Left colon (tissue), 2 donors: ENCODE data around the gene FARP2. TPM values are rescaled to one million over a fixed set of nuclear protein-coding genes. Genes with fewer than 3 reads are reported as not detected.
"Not testable (repeated sequence)": the region's sequence is repeated elsewhere in the genome, so short reads cannot be mapped to it uniquely, and the experiment has no call there.

ENCODE experiments used
- ATAC-seq: fragments of 200-7000 bp; cut with Tn5 transposase; one replicate; pipeline ENCODE4 v1.9.1; 2020; ENCODE audit warnings: mild to moderate bottlenecking, moderate library complexity
- DNase-seq, 2 donors: peaks; one replicate each; pipeline ENCODE4 v3.0.0-alpha.2; 2020
- intact Hi-C, 2 donors: fragments of 100-400 bp; cut with DNase I in 1 of 2; cut with micrococcal nuclease in 1 of 2; formaldehyde crosslinking; loops; one replicate each; pipeline versions ENCODE4 v1.11.2 to v1.14.0; 2022; cut with DNase I, micrococcal nuclease
- total RNA-seq, 2 donors: library from RNA; stranded (reverse); fragmentation: NEBNext Ultra II Directional; extraction: Animal tissue kit (Norgen Biotek cat#: 25700); gene quantifications; one replicate each; pipeline ENCODE4 v1.2.1, GENCODE V29; 2021
- donor health status: DM: no; HTN: no; CAD: no.
- donor health status: DM: yes; HTN: yes; CAD: no.

The FARP2 gene
- total RNA-seq, 2 donors from 2014 or later: 126 to 138 TPM

DNA sequence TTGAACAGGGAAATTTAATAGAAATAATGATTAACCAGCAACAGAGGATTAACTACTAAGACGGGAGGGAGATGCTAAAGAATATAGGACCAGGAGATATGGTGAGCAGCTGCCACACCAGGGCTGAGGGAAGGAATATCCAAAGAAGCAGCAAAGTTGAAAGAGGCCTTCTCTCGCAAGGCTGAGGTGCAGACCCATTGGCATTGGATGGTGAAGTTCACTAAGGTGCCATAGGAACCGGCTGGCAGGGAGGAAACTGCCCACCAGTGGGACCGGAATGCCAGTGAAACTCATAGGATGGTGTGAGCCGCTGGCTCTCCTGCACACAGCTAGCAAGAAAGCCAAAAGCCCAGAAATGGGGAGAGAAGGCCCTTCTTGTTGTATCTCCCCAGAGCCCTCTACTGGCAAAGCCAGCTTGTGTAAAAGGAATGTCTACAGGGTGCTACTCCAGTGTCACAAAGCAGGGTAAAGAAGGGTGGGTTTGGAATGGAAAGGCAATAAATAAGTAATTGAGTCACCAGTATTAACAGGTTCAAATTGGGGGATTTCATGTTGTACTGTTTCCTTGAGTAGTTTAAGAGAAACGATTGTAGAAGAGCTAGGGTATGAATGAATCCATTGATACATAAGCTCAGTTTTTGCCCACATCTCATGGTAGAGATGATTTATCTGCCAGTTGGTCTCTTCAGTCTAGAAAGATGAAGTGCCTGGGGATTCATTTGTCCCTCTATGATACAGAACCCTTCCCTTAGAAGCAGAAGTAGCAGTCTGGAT, 36.0 kb downstream of the FARP2 start:
- DNase-seq (peak in 1 of 2 donors; percentile 37), ATAC-seq (peak; percentile 82)
- intact Hi-C loops: no loop called here

DNA sequence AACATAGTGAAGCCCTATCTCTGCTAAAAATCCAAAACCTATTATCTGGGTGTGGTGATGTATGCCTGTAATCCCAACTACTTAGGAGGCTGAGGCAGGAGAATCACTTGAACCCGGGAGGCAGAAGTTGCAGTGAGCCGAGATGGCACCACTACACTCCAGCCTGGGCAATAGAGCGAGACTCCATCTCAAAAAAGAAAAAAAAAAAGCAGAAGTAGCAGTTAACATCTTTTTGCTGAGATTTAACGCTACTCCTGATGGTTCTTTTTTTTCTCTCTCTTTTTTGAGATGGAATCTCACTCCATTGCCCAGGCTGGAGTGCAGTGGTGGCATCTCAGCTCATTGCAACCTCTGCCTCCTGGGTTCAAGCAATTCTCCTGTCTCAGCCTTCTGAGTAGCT, 36.7 kb downstream of the FARP2 start:
- DNase-seq, ATAC-seq, intact Hi-C loops: not testable (repeated sequence)

- intact Hi-C loops: no loop called here
- ATAC-seq: no peak
- DNase-seq: no peak
Observed at GRCh38 chr2:241393524-241394196, 37.6 kb downstream of the FARP2 start.

GRCh38 chr2:241396809-241397208, 40.7 kb downstream of the FARP2 start:
- ATAC-seq, DNase-seq, intact Hi-C loops: not testable (repeated sequence)

GRCh38 chr2:241399941-241400922, 44.1 kb downstream of the FARP2 start:
- intact Hi-C loops: no loop called here
- peak; percentile 97 for ATAC-seq
- peak; percentile 54 to 71 for DNase-seq

GRCh38 chr2:241408849-241409248, 52.8 kb downstream of the FARP2 start:
- DNase-seq (no peak), ATAC-seq (no peak)
- intact Hi-C loops: no loop called here

GRCh38 chr2:241410739-241411176, 54.7 kb downstream of the FARP2 start:
- peak; percentile 22 for ATAC-seq
- no peak for DNase-seq
- intact Hi-C loops: no loop called here

DNA sequence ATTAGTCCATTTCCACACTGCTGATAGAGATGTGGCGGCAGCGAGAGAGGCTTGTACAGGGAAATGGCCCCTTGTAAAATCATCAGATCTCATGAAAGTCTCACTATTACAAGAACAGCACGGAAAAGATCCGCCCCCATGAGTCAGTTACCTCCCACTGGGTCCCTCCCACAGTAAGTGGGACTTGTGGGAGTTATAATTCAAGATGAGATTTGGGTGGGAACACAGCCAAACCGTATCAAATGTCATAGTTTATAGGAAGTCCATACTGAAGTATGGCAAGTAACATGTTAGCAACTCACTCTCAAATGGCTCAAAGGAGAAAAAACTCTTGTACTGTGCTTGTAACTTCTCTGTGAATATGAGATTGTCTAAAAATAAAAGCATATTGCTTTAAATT, 56.1 kb downstream of the FARP2 start:
- ATAC-seq (peak; percentile 94), DNase-seq (peak; percentile 63 to 80)
- intact Hi-C loops: no loop called here

- intact Hi-C loops, DNase-seq, ATAC-seq: not testable (repeated sequence)
Observed at GRCh38 chr2:241413501-241413900, 57.4 kb downstream of the FARP2 start.

GRCh38 chr2:241413929-241414580, 58.0 kb downstream of the FARP2 start:
- no peak for ATAC-seq
- DNase-seq: no peak
- intact Hi-C loops: no loop called here

DNA sequence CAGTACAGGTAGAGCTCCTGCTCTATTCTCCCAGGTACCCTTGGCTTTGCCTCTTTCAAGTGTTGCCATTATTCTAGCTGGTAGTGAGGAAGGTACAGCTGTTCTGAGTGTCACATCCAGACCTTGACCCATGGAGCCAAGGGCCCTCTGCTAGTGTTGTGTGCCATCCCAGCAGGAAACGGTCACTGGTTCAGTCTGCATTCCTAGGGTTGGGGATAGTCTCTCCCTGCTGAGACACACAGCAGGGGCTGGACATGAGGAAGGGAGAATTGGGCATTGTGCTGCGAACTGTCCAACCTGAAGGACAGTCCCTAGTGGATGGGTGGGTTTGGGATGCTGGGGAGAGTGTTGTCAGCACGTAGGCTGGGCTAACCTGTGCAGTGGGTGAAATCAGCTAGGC, 59.1 kb downstream of the FARP2 start:
- intact Hi-C loops: no loop called here
- DNase-seq (no peak), ATAC-seq (no peak)

DNA sequence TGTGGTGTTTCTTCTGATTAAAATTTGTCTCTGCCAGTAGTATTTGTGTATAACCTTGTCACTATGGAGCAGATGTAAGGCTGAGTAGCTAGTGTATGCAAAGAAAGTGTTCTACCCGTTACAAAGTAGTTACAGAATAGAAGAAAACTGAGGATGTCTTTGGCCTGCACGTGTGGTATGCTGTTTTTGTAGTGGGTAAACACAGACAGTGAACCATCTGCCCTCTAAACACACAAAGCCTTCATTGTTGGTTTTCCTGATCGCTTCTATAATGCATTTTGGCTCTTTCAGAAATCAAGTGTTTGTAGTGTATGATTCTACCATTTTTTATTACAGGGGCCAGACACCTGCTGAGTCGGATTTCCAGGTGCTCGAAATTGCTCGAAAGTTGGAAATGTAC, 61.5 kb downstream of the FARP2 start:
- no peak for DNase-seq
- intact Hi-C loops: no loop called here
- peak; percentile 50 for ATAC-seq

GRCh38 chr2:241421330-241421729, 65.2 kb downstream of the FARP2 start:
- ATAC-seq (no peak), DNase-seq (no peak)
- intact Hi-C loops: no loop called here

DNA sequence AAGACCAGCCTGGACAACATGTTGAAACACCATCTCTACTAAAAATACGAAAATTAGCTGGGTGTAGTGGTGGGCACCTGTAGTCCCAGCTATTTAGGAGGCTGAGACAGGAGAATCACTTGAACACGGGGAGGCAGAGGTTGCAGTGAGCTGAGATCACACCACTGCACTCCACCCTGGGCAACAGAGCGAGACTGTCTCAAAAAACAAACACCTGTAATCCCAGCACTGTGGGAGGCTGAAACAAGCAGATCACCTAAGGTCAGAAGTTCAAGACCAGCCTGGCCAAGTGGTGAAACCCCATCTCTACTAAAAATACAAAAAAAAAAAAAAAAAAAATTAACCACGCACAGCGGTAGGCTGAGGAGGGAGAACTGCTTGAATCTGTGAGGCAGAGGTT, 65.9 kb downstream of the FARP2 start:
- ATAC-seq, intact Hi-C loops, DNase-seq: not testable (repeated sequence)

DNA sequence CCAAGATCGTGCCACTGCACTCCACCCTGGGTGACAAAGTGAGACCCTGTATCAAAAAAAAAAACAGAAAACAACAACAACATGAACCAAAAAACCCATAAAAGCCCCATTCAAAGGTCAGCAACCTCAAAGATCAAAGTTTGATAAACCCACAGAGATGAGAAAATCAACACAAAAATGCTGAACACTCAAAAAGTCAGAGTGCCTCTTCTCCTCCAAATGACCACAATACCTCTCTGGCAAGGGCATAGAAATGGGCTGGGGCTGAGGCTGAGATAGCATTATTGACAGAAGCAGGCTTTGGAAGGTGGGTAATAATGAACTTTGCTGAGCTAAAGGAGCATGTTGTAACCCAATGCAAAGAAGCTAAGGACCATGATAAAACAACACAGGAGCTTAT, 66.3 kb downstream of the FARP2 start:
- DNase-seq (no peak), ATAC-seq (no peak)
- intact Hi-C loops: no loop called here

- ATAC-seq, DNase-seq, intact Hi-C loops: not testable (repeated sequence)
Observed at GRCh38 chr2:241423489-241423888, 67.4 kb downstream of the FARP2 start.

DNA sequence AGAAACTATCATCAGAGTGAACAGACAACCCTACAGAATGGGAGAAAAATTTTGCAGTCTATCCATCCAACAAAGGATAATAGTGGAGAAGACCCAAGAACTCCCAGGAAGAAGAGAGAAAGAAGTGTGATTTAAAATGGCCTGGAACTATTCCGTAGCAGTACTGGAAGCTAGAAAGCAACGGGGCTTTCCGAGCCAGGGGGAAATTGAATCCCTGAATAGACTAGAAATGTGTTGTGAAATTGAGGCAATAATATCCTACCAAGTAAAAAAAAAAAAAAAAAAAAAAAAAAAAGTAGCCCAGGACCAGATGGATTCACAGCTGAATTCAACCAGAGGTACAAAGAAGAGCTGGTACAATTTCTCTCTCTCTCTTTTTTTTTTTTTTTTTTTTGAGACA, 69.3 kb downstream of the FARP2 start:
- no peak for DNase-seq
- ATAC-seq: no peak
- intact Hi-C loops: no loop called here

- DNase-seq: no peak
- intact Hi-C loops: no loop called here
- ATAC-seq: no peak
Observed at GRCh38 chr2:241430178-241430577, 74.1 kb downstream of the FARP2 start.
